ENCODE data around the gene C17orf100.
"Not testable (repeated sequence)": the region's sequence is repeated elsewhere in the genome, so short reads cannot be mapped to it uniquely, and the experiment has no call there.

Gene C17orf100

DNA sequence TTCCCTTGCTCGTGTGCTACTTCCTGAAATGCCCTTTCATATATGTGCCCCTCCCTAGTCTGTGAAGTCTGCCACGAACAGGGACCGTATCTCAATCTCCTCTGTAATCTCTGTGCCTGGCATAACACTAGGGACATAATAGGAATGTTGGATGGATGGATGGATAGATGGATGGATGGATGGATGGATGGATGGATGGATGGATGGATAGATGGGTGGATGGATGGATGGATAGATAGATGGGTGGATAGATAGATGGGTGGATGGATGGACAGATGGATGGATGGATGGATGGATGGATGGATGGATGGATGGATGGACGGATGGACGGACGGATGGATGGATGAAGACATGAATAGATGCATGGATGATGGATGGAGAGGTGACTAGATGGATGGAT, 40.4 kb downstream of the C17orf100 start:
- DNase-seq (ENCODE audit: low read depth in 2 of 2), result not testable (repeated sequence)

DNA sequence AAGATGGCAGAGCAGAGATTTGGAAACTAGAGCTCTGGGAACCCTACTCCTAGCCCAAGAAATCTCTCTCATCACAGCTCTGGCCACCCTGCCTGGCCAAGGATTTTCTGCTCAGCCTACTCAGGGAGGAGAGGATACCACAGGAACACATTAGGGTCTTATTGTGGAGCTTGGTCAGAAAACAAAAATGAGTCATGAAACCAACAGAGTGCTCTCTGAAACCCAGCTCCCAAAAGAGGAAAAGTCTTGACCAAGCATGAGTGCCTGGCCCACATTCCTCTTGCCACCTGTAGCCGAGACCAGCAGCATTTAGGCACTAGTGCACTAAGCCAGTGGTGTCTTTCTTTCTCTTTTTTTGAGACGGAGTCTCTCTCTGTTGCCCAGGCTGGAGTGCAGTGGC, 43.5 kb downstream of the C17orf100 start:
- no peak for DNase-seq (ENCODE audit: low read depth in 2 of 2)

- no peak for DNase-seq (ENCODE audit: low read depth in 2 of 2)
These were observed 44.0 kb downstream of the C17orf100 start for GRCh38 chr17:6695565-6695964.

- DNase-seq (ENCODE audit: low read depth in 2 of 2), result no peak
These were observed 45.3 kb downstream of the C17orf100 start for GRCh38 chr17:6696906-6697305.

- DNase-seq (ENCODE audit: low read depth in 2 of 2), result no peak
These were observed 46.4 kb downstream of the C17orf100 start for GRCh38 chr17:6698004-6698403.

DNA sequence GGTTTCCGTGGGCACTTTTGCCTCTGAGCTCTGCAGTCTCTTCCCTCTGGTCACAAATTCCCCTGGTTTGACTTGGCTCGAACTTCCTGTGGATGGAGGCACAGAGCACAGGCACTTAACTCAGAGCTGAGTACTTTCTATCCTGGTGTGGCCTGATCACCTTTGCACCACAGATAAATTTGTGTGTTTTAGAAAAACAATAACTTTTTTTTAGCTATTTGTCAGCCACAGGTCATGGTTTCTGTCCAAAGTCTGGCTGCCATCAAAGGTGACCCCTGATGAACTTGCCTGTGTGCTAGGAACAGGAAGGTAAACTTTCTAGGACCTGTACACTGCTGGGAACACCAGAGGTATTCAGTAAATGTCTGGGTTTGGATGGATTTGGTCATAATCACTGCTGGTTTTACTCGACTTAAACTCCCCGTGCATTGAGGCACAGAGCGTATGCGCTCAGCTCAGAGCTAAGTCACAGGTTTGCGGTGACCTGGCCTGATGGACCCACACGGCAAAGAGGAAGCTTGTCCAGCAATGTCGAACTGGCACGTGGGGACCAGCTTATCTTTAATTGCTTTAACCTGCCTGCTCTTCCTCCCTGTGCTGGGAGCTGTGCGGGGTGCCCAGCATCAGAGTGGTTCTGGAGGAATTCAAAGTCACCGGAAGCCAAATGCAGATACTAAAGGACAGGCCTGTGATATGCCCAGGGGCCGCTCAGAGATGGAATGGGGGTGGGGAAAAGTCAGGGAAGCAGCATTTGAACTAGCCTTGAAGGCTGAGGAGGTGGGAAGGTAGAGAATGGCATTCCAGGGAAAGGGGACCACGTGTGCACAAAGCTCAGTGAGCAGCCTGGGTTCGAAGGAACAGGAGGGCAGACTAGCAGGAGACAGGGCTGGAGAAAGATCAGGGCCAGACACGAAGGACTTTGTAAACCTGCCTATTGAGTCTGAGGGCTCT, 48.7 kb downstream of the C17orf100 start:
- DNase-seq (ENCODE audit: low read depth in 2 of 2), result no peak

GRCh38 chr17:6700948-6701307, 49.4 kb downstream of the C17orf100 start:
- DNase-seq (ENCODE audit: low read depth in 2 of 2), result no peak

DNA sequence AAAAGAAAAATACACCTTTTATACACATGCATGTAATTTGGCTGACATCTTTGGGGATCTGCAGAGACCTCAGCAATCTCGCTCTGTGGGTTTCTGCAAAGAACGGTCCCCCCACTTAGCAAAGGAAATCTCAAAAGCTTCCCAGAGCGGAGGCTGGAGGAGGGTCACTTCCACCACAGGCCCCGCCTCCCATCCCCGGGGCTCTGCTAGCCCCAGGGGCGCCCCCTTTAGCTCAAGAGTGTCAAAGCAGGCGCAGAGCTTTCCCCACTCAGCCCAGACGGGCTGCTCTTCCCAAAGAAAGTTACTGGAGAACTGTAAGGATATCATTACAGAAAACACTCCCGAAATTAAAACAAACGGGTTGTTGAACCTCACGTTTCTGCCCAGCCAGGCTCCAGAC, 50.2 kb downstream of the C17orf100 start:
- no peak for DNase-seq (ENCODE audit: low read depth in 2 of 2)

DNA sequence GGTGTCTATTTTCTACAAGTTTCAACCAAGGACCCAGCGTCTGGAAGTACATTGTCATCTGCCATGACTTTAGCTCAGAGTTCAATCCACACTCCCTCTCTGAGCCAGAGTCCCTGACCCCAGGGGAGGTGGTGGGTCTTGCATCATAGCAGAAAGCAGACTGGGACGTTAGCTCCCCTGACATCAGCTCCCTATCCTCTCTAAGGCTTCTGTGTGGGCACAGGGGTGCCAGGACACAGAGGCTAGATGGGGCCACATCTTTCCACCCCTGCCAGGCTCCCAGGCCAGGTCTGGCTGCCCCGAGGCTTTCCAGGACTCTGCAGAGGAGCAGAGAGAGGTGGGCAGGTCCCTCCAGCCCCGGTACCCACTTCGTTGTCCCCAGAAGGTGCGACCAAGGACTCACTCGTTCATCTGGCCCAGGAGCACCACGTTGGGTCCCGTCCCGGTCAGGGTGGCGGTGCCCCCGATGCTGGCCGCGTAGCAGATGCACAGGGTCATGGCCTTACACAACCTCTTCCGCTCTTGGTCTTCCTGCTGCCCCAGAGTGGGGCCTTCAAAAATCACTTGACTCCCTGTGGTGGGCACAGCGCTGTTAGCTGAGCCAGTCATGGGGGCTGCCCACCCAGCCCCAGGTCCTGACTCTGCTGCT, 51.1 kb downstream of the C17orf100 start:
- DNase-seq (ENCODE audit: low read depth in 2 of 2), result no peak
